Measurements from ENCODE around the gene INO80B. TPM values are rescaled to one million over a fixed set of nuclear protein-coding genes. Genes with fewer than 3 reads are reported as not detected.

Gene INO80B
- total and polyA plus RNA-seq, 9 of the 15 experiments (the other 6 are each of a cell fraction or from before 2014, with no cell fraction given) = 0.41 to 22.6 (median 9.0) TPM

- no peak for TF ChIP-seq REST (IDR thresholded peaks at IDR 0.05; ENCODE audit: borderline replicate concordance)
- no peak for TF ChIP-seq REST (CRISPR knock-in tag; IDR thresholded peaks at IDR 0.05; ENCODE audit: low read depth)
- no peak for TF ChIP-seq HMG20B (CRISPR knock-in tag; IDR thresholded peaks at IDR 0.05)
- TF ChIP-seq NCOA1 (IDR thresholded peaks at IDR 0.05; ENCODE audit: low read depth) = no peak
- TF ChIP-seq XRCC3 (IDR thresholded peaks at IDR 0.05) = no peak
- no peak for TF ChIP-seq ESRRA (IDR thresholded peaks at IDR 0.05; ENCODE audit: borderline replicate concordance, low read depth)
- no peak for TF ChIP-seq MLX (CRISPR knock-in tag; conservative IDR thresholded peaks at IDR 0.05)
- TF ChIP-seq PPARD (CRISPR knock-in tag; IDR thresholded peaks at IDR 0.05) = no peak
- no peak for TF ChIP-seq ZNF311 (CRISPR knock-in tag; IDR thresholded peaks at IDR 0.05)
- TF ChIP-seq SRSF1 (IDR thresholded peaks at IDR 0.05; ENCODE audit: low read depth, low read length) = no peak
- TF ChIP-seq ZNF175 (CRISPR knock-in tag; IDR thresholded peaks at IDR 0.05; ENCODE audit: low read depth) = peak; percentile 81
- TF ChIP-seq TEAD4 (IDR thresholded peaks at IDR 0.05; ENCODE audit: low read length) = no peak
- TF ChIP-seq TEAD4 (CRISPR knock-in tag; IDR thresholded peaks at IDR 0.05; ENCODE audit: borderline replicate concordance) = no peak
- TF ChIP-seq ETV5 (CRISPR knock-in tag; IDR thresholded peaks at IDR 0.05; ENCODE audit: low read depth) = no peak
- TF ChIP-seq TRIM28 (IDR thresholded peaks at IDR 0.05) = no peak
- TF ChIP-seq ZNF239 (CRISPR knock-in tag; IDR thresholded peaks at IDR 0.05) = no peak
- 0 out of 2 replicates have a peak, but pooled peaks have one; percentile 9 for TF ChIP-seq PYGO2 (tag; IDR thresholded peaks at IDR 0.05)
- no peak for TF ChIP-seq CAMTA2 (CRISPR knock-in tag; conservative IDR thresholded peaks at IDR 0.05)
- TF ChIP-seq ZNF561 (CRISPR knock-in tag; conservative IDR thresholded peaks at IDR 0.05) = no peak
- TF ChIP-seq HCFC1 (IDR thresholded peaks at IDR 0.05; ENCODE audit: low read depth, low read length) = no peak
- TF ChIP-seq NFRKB (IDR thresholded peaks at IDR 0.05; ENCODE audit: low read depth) = 0 out of 2 replicates have a peak, but pooled peaks have one; percentile 22
- TF ChIP-seq MTA2 (IDR thresholded peaks at IDR 0.05; ENCODE audit: low read depth) = no peak
Observed at GRCh38 chr2:74458132-74458937, 3.4 kb downstream of the INO80B start, which contains the start of gene WBP1 (continued).

All from K562 (cell line).